ENCODE data around the gene ITGAD.

DNA sequence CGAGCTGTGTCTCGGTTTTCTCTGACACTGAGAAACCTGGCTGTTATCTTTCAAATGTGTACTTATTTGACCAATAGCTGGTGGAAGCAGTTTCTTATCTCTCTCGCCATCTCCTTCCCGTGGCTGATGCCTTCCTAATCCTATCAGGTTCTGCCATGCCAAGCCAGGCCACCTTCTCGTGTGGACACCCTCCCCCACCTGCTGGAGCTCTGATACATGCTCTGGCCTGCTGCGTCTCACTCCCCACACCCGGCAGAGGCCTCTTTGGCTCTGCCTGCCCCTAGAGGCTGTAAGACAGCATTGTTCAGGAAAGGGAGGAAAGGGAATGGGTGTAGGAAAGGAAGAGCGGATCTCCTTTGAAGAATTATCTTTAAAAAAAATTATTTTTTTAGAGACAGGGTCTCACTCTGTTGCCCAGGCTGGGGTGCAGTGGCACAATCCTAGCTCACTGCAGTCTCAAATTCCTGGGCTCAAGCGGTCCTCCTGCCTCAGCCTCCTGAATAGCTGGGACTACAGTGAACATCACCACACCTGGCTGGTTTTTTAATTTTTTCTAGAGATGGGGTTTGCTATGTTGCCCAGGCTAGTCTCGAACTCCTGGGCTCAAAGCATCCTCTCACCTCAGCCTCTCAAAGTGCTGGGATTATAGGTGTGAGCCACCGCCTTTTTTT, 58.7 kb downstream of the ITGAD start:
- TF ChIP-seq POLR2A (IDR thresholded peaks at IDR 0.05; ENCODE audit: low read depth, low read length) = no peak
- TF ChIP-seq POLR2AphosphoS5 (IDR thresholded peaks at IDR 0.05; ENCODE audit: low read depth, low read length) = no peak

Measured in GM12892 (cell line).